NCI-H128 (cell line): ENCODE measurements around the gene ASB10.

Experiments used
- DNase-seq: peaks from one replicate; lab custom pipeline; 2025; ENCODE audit not compliant: unreplicated experiment; lab: John Stamatoyannopoulos, UW

Gene ASB10

DNA sequence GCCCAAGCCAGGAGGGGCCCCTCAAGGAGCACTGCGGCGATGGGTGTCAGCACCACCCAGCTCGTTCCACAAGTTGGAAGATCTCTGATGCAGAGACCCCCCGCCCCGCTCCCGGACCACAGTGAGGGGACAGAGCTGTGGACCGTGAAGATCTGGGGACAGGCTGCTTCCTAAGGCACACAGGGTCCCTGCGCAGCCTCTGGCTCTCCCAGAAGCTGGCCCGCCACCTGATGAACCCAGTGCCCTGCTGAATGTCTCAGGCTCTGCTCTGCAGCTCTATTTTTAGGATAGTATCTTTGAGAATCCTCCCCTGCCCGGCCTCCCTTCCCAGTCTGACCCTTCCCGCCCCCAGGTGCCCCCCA lies 49.3 kb downstream of the ASB10 start:
- no peak for DNase-seq

DNA sequence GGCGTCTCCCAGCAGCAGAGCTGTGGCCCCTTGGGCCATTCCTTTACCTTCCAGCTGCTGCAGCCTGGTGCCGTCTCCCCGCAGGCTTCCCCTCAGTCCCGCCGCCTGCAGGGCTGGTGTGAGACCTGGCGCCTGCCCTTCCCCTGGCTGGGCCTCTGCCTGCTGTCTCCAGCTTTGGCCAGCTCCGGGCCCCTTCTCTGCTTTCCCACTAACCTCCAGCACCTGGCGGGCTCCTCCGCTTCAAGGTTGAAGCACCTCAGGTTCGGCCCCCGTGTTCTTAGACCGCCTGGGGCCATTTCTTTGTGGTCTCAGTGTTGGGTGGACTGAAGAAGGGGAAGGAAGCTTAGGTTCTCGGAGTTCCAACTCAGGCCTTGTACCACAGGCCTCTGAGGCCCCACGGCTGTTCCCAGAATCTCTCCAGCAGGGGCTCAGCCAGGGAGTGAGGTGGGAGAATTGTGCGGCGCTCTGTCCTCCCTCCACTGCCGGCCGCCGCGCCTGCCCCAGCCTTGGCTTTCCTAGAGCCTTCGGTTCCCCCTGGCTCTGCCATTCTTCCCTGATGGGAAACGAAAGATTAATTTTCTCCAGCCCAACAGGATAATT lies 49.9 kb downstream of the ASB10 start:
- no peak for DNase-seq

- no peak for DNase-seq
These were observed 50.9 kb downstream of the ASB10 start for GRCh38 chr7:151135866-151136843.

DNA sequence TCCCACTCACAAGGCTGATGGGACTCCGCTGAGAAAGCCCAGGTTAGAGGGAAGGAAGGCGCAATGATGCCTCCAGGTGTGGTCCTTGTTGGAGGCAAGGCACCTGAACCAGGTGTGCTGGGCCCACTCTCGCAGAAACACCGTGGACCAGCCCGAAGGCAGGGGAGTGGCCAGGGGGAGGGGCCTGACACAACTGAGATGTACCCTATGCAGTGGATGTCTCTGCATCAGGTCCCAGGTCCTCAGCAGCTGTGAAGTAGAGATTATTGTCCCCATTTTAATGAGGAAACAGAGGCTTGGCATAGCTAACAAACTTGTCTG lies 51.6 kb downstream of the ASB10 start:
- no peak for DNase-seq

DNA sequence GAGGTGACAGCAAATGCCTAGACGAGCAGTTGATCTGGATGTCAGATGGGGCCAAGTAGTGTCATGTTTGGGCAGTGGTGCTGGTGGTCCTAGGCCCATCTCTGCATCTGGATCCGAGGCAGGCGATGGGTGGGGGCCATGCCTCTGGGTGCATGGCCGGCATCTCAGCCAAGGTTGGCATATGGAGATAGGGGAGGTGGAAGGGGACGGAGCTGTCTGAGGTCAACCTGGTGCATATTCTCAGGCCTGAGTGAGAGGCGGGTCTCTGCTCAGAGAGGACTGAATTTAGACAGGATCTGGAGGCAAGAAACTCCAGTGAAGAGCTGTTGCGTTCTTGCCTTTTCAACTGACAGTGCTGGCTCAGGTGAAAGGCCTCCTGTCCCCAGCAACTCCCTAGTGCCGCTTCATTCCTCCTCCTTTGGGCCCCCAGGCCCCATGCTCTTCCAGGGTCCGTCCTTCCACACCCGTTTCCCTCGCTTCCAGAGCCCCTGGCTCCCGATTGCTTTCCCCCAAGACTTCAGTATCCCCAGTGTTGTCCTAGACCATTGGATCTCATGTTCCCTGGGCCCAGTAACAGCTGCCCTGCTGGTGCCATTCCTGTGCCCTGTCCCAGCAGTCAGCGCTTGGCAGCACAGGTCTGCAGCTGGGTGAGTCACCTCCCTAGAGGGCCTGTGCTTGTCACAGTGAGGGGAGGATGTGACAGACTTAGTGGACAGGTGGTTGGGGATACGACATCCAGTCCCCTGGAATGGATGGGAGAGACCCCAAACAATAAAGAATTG lies 52.1 kb downstream of the ASB10 start:
- no peak for DNase-seq

DNA sequence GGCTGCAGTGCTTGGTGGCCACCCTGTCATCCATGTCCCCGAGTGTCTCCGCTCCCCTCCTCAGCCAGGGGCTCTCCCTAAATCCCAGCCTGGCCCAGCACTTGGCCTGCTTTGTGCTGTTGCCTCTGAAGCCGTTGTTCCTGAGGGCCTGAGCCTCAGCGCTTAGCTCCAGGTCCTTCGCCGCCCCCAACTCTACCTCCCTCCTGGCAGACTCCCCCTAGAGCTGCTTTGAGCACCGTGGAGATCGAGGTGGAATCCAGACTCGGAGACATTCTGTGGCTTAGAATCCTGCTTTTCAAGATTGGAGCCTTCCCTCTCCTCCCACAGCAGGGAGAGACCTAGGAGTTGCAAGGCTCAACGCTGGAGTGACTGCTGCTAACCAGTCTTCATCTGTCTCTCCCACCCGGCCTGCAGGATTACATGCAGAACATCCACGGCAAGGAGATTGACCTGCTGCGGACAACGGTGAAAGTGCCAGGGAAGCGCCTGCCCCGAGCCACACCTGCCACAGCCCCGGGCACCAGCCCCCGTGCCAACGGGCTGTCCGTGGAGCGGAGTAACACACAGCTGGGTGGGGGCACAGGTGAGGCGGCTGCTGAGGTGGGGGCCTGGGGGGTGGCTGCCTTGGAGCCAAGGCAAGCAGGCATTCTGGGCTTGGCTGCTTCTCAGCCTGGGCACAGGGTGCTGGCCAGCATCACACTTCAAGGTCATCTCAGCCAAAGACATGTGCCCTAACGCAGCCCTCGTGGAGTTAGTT lies 52.9 kb downstream of the ASB10 start:
- no peak for DNase-seq

DNA sequence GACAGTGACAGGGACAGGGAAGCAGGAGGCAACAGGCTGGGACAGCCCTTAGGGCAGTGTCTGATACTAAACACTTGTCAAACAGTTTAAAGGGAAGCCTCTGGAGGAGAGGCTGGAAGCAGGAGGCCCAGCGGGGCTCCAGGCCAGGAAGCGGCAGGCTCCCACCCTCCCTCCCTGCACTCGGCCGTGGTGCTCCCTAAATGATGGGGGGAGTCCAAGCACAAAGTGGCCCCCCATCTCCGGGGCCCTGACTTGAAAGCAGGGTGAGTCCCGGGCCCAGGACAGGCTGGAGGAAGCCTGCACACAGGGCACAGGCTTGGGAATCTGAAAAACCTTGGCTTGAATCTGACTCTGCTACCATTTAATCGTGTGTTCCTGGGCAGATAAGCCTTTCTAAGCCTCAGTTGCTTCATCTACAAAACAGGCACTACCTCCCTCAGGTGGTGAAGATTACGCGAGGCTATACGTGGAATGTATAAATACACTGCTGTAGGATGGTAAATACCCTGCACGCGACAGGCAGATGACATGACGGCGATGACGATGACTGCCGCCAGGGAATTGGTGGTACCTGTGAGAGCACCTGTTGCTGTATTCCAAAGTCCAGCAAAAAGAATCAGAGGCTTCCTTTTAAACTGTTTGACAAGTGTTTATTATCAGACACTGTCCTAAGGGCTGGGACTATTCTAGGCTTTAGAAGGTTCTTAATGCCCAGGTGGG lies 53.6 kb downstream of the ASB10 start:
- DNase-seq, result no peak

DNA sequence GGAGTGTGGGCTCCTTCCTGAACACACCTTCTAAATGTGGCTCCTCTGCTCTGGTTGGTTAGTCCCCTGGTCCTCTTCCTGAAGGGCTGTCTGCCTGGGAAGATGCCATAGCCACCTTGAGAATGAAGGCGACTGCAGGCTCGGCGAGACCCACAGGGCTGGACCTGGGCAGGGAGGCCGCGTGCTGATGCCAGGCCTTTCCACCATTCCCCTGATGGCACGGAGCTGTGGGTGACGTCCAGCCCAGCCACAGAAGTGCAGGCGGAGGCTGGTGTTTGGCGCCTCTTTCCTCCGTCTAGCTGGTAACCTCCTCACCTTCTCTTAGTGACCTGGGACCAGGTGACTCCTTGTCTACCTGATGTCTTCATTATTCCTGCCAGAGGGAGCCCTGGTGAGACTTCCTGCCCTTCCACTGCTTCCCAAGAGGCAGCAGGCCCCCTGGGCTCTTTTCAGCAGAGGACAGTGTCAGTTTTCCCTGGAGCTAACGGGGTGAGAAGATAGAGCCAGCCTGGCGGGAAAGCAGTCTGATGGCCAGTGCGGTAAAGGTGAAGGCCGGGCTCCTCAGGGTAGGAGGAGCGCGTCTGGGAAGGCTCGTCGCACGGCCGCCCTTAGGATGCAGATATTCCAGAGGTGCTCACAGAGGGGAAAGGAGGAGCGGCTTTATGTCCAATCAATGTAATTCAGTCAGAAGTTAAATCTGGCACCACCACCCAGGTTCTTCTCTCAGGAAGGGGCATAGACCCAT lies 54.4 kb downstream of the ASB10 start:
- no peak for DNase-seq

GRCh38 chr7:151131592-151132293 lies 55.3 kb downstream of the ASB10 start:
- no peak for DNase-seq

- no peak for DNase-seq
These were observed 55.8 kb downstream of the ASB10 start for GRCh38 chr7:151131224-151131591.

GRCh38 chr7:151130741-151131157 lies 56.3 kb downstream of the ASB10 start:
- DNase-seq, result no peak

- no peak for DNase-seq
These were observed 57.0 kb downstream of the ASB10 start for GRCh38 chr7:151129960-151130591.

DNA sequence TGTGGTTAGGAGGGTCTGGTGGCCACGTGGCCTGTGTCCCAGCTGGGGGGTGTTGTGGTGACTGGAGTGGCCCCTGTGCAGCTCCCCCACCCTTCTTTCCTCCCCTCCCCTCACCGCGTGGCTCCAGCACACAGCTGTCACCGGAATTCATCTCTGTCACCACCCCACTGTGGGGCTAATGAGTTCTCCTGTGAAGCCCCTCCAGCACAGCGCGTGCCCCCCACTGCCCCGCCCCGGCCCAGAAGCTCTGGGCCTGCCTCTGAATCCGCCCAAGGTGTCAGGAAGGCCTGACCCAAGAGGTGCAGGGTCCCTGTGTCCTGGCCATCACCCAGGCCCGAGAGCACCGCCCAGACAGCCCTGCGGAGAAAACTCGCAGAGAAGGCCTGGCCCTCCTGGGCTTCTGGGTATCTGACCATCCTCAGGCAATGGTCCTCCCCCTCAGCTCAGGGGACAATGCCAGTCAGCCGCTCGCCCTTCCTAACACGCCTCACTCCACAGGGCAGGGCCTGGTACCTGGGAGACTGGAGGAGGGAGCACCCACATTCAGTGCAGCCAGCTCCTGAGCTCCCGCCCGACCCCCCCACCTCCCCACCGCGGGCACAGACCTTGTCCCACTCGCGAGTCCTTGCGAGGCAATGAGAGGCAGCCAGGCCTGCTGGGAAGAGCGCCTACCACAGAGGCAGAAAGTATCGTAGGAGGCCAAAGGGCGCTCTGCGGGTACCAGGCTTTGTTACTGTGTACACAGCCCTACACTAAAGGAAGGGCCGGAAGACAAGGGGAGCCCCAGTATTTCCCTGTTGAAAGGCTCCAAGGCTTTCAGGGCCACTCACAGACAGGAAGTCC lies 57.7 kb downstream of the ASB10 start:
- DNase-seq, result no peak

- no peak for DNase-seq
These were observed 58.3 kb downstream of the ASB10 start for GRCh38 chr7:151128716-151129115.

DNA sequence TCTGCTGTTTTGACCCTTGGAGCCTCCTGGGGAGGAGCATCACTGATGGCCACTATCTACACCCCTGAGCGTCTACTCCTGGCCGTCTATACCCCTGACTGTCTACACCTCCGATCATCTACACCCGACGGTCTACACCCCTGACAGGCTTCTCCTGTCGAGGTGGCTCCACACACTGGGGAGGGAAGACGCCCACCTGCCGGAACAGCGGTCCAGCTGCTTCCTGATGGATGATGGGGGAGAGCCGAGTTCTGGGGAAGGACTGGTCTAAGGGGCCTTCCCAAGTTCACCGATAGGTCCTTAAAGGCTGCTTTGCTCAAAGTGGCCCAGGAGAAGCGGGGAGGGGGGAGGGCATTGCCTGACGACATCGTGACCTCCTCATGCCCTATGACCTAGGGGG lies 58.9 kb downstream of the ASB10 start:
- no peak for DNase-seq

GRCh38 chr7:151126491-151127137 lies 60.4 kb downstream of the ASB10 start:
- no peak for DNase-seq

GRCh38 chr7:151125846-151126481 lies 61.1 kb downstream of the ASB10 start:
- no peak for DNase-seq
